GM12875 (cell line): ENCODE data around the gene PLCL2.

ENCODE experiments used
- H3K4me3 ChIP-seq: one replicate; pipeline ENCODE4 v1.5.1; 2011; ENCODE audit warnings: low read depth, low read length, control low read depth
- TF ChIP-seq, protein P1 (sequence below): IDR thresholded peaks from 2 replicates; pipeline ENCODE4 v1.5.1; 2011; ENCODE audit warnings: low read depth, mild to moderate bottlenecking, control low read depth, inconsistent platforms, low read length, moderate library complexity, borderline replicate concordance; ENCODE audit not compliant: insufficient read depth

The PLCL2 gene

DNA sequence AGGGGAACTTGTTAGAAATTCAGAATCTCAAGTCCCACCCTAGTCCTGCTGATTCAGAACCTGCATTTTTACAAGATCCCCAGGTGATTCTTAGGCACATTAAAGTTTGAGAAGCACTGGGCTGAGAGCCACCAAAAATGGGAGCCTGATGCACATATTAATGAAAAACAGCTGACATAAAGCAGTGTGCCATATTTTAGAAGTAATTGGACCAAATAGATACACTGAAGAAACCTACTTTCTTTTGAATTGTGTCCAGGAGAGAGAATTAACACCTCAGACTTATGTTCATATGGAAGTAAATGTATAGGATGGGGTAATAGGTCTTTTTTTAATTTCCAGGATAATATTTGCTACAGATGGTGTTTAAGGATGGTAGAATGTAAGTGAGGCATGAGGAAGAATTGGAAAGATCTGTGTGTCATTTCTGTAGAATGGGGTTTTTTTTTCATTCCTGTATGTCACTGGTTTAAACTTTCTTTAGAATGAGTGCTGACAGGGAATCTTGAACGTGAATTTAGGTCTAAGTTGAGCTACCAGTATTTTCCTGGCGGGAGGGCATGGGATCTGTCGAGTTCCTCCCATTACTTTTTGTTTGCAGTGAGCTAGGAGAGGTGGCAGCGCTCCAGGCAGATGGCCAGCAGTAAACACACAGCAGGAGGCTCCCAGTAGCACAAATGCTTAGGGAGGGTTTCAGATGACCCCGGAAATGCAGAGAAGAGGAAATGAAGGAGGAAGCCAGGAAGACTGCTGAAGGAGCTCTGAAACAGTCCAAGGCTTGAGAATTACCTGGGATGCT is 185.6 kb downstream of the PLCL2 start:
- TF ChIP-seq, protein P1, sequence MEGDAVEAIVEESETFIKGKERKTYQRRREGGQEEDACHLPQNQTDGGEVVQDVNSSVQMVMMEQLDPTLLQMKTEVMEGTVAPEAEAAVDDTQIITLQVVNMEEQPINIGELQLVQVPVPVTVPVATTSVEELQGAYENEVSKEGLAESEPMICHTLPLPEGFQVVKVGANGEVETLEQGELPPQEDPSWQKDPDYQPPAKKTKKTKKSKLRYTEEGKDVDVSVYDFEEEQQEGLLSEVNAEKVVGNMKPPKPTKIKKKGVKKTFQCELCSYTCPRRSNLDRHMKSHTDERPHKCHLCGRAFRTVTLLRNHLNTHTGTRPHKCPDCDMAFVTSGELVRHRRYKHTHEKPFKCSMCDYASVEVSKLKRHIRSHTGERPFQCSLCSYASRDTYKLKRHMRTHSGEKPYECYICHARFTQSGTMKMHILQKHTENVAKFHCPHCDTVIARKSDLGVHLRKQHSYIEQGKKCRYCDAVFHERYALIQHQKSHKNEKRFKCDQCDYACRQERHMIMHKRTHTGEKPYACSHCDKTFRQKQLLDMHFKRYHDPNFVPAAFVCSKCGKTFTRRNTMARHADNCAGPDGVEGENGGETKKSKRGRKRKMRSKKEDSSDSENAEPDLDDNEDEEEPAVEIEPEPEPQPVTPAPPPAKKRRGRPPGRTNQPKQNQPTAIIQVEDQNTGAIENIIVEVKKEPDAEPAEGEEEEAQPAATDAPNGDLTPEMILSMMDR, result no peak
- no peak overlapping the region for H3K4me3 ChIP-seq

DNA sequence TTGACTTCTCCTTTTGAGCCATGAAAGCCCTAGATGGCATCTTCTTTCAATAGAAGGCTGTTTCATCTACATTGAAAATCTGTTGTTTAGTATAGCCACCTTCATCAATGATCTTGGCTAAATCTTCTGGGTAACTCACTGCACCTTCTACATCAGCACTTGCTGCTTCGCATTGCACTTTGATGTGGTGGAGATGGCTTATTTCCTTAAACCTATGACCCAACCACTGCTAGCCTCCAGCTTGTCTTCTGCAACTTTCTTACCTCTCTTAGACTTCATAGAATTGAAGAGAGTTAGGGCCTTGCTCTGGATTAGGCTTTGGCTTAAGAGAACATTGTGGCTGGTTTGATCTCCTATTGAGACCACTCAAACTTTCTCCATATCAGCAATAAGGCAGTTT is 189.8 kb downstream of the PLCL2 start:
- TF ChIP-seq, protein P1, result no peak
- no peak overlapping the region for H3K4me3 ChIP-seq

DNA sequence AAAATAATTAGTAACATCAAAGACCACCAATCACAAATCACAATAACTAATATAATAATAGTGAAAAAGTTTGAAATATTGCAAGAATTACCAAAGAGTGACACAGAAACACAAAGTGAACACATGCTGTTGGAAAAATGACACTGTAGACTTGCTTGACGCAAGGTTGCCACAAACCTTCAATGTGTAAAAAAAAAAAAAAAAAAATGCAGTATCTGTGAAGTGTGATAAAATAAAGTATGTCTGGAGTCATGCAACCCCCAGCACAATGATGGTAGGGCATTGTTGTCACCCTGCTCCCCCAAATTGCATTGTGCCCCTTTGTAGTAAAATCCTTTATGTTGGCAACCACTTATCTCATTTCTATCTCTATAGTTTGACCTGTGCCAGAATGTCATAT is 190.6 kb downstream of the PLCL2 start:
- H3K4me3 ChIP-seq, result no peak overlapping the region
- TF ChIP-seq, protein P1, result no peak

DNA sequence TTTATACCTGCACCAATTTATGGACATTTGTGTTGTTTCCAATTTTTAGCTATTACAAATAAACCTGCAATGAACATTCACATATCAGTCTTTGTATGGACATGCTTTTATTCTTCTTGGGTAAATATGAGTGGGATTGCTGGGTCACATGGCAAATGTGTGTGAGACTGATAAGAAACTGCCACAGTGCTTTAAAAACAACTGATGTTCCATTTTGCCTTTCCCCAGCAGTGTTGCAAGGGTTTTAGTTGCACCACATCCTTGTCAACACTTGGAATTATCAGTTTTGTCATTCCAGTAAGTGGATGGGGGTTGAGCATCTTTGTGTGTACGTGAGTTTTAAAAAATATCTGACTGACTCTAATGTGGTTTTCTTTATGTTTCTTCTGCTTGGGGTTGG is 191.2 kb downstream of the PLCL2 start:
- no peak overlapping the region for H3K4me3 ChIP-seq
- TF ChIP-seq, protein P1, result no peak

DNA sequence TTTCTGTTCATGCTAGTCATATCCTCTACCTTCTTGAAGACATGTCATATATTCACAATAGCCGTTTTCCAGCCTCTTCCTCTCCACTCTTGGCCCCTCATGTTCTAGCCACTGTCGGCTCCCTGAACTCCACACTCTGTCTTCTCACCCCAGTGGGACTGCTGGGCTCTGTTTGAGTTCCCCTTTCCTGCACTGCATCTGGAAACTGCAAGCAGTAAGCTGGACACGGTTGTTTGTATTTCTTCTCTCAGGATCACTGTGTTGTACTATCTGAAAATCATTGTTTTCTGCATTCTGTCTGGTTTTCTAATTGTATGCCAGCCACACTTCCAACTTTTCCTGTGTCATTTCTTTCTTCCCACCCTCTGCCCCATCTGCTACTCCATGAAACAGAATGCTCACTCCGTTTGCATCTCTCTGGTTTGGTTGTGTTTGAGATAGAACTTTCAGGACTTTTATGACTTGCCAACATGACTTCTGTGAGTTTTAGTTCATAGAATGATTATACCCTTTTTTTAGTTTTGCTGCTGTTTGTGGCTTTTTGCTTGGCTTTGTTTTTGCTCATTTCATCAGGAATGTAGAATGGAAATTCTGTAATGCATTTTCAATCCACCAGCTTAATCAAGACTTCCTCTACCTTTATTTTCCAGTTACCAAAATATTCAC is 192.3 kb downstream of the PLCL2 start:
- H3K4me3 ChIP-seq, result no peak overlapping the region
- TF ChIP-seq, protein P1, result no peak

DNA sequence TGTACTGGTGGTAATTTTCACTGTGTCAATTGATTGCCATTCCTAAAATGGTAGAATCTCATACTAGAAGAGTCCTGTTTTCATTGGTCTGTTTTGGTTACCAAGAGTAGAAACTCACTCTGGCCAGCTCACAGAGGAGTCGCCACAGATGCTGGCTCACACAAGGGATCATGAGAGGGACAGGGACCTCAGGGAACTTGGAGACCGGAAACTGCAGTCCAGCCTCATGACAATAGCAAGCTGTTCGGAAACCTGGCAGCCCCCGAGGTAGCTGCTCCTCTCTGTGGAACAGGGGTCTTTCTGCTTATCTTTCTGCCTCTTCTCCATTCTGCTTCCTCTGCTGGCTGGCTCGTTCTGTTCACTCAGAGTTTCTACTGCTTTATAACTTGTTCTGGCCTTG is 192.9 kb downstream of the PLCL2 start:
- no peak overlapping the region for H3K4me3 ChIP-seq
- TF ChIP-seq, protein P1, result no peak
